Right lobe of liver (tissue), 4 donors: ENCODE data around the gene APBB2.

Source experiments
- CTCF ChIP-seq, 4 donors: fragments of 200-600 bp in 3 of 4; fragments of 450-650 bp in 1 of 4; IDR thresholded peaks; one replicate each; pipeline versions ENCODE4 v1.5.1 to v1.8.0; 2016 to 2022; ENCODE audit warnings: antibody characterized with exemption in 4 of 4, mild to moderate bottlenecking in 2 of 4
- POLR2A ChIP-seq: fragments of 450-650 bp; IDR thresholded peaks from one replicate; pipeline ENCODE4 v1.6.1; 2017; ENCODE audit warnings: antibody characterized with exemption, mild to moderate bottlenecking
- donor health status: DM: no; HTN: no; CAD: no.
- donor health status: DM: no; HTN: no; CAD: no.
- donor health status: DM: no; HTN: yes; CAD: no.

GRCh38 chr4:40812386-40812785 lies 402.0 kb downstream of the APBB2 start:
- TF ChIP-seq CTCF (IDR thresholded peaks at IDR 0.05) = no peak
- TF ChIP-seq POLR2A = no peak
